ENCODE results near the gene BOLA3.

DNA sequence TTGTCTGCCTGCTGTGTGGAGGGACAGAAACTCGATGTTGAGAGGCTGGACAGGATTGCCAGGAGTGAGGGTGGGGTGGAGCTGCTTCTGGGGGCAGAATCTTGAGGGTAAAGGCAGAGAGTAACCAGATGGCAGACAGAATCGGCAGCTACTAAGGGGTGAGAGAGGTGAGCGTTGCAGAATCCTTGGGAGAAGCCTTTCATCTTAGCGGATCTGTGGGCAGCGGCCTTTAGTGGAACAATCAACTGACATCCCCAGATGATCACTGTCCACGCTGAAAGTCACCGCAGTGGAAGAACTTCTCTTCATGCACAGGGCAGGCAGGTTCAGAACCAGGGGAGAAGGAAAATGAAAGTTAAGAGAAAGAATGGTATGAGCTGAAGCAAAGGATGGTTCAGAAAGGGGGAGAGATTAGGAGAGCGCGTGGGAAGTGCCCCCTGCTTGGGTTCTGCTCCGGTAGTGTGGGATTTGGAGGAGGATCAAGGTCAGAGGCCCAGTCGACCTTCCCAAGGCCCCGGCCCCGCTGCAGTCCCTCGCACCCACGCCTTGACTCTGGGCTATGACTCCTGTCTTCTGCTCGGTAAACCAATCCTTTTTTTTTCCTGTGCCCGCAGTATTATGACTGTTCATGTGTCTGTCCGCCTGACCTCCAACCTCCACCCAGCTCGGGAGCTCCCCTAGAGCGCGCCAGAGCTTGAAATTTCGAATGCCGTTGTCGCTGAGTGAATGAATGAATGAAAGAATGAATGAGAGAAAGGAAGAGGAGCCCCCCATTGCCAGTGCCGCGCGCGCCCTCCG is 584 bp downstream of the BOLA3 start:
- no peak for TF ChIP-seq ZFX (IDR thresholded peaks at IDR 0.05; ENCODE audit: borderline replicate concordance)
- TF ChIP-seq, protein P1, sequence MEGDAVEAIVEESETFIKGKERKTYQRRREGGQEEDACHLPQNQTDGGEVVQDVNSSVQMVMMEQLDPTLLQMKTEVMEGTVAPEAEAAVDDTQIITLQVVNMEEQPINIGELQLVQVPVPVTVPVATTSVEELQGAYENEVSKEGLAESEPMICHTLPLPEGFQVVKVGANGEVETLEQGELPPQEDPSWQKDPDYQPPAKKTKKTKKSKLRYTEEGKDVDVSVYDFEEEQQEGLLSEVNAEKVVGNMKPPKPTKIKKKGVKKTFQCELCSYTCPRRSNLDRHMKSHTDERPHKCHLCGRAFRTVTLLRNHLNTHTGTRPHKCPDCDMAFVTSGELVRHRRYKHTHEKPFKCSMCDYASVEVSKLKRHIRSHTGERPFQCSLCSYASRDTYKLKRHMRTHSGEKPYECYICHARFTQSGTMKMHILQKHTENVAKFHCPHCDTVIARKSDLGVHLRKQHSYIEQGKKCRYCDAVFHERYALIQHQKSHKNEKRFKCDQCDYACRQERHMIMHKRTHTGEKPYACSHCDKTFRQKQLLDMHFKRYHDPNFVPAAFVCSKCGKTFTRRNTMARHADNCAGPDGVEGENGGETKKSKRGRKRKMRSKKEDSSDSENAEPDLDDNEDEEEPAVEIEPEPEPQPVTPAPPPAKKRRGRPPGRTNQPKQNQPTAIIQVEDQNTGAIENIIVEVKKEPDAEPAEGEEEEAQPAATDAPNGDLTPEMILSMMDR (IDR thresholded peaks at IDR 0.05): no peak

All from 22Rv1 (cell line).